Measurements from ENCODE around the gene GALK2.

The GALK2 gene

GRCh38 chr15:49379996-49380395 lies 209.9 kb downstream of the GALK2 start:
- no peak for TF ChIP-seq CTCF (IDR thresholded peaks at IDR 0.05; ENCODE audit: low read depth, low read length)
- no peak for DNase-seq (ENCODE audit: low read depth in 2 of 2)
- H3K4me3 ChIP-seq (replicated peaks in 1 of 2; ENCODE audit: low read depth in 2 of 2, low read length in 2 of 2) = no peak overlapping the region

DNA sequence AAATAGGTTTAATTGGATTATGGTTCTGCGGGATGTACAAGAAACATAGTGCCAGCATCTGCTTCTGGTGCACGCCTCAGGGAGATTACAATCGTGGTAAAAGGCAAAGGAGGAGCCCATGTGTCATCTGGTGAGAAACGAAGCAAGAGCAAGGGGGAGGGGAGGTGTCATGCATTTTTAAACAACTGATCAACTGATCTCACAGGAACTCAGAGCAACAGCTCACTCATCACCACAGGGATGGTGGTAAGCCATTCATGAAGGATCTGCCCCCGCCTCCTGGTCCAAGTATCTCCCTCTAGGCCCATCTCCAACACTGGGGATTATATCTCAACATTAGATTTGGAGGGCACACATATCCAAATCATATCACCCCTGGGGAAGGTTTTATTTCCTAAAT lies 210.9 kb downstream of the GALK2 start:
- no peak for TF ChIP-seq CTCF (IDR thresholded peaks at IDR 0.05; ENCODE audit: low read depth, low read length)
- H3K4me3 ChIP-seq (replicated peaks in 1 of 2; ENCODE audit: low read depth in 2 of 2, low read length in 2 of 2) = no peak overlapping the region
- DNase-seq (ENCODE audit: low read depth in 2 of 2) = no peak

Measured in cardiac fibroblast (primary cell).